PFSK-1 (cell line): ENCODE results near the gene ACR.

Source experiments
- FOXP2 ChIP-seq: optimal IDR thresholded peaks from 2 replicates; pipeline ENCODE3; 2011; ENCODE audit warnings: borderline replicate concordance, control low read depth, inconsistent platforms; ENCODE audit not compliant: insufficient read depth; ENCODE audit errors: extremely low read length, extremely low read depth
- POLR2AphosphoS5 ChIP-seq: IDR thresholded peaks from 2 replicates; pipeline ENCODE4 v1.6.1; 2012; ENCODE audit warnings: low read depth, mild to moderate bottlenecking, control low read depth, low read length, moderate library complexity
- REST ChIP-seq, 2 experiments: IDR thresholded peaks; 2 replicates each; pipeline versions ENCODE4 v1.6.1 to v1.8.0; 2011 to 2012; ENCODE audit warnings: low read depth in 2 of 2, low read length in 2 of 2, control low read depth in 1 of 2, inconsistent platforms in 1 of 2, mild to moderate bottlenecking in 1 of 2, moderate library complexity in 1 of 2; ENCODE audit not compliant: insufficient read depth in 1 of 2
- SIN3A ChIP-seq: IDR thresholded peaks from 2 replicates; pipeline ENCODE4 v1.6.1; 2012; ENCODE audit warnings: mild to moderate bottlenecking, low read length, moderate library complexity, borderline replicate concordance; ENCODE audit not compliant: insufficient read depth
- TAF1 ChIP-seq: IDR thresholded peaks from 2 replicates; pipeline ENCODE4 v1.6.1; 2012; ENCODE audit warnings: low read length, control low read depth, borderline replicate concordance; ENCODE audit not compliant: insufficient read depth

The ACR gene

DNA sequence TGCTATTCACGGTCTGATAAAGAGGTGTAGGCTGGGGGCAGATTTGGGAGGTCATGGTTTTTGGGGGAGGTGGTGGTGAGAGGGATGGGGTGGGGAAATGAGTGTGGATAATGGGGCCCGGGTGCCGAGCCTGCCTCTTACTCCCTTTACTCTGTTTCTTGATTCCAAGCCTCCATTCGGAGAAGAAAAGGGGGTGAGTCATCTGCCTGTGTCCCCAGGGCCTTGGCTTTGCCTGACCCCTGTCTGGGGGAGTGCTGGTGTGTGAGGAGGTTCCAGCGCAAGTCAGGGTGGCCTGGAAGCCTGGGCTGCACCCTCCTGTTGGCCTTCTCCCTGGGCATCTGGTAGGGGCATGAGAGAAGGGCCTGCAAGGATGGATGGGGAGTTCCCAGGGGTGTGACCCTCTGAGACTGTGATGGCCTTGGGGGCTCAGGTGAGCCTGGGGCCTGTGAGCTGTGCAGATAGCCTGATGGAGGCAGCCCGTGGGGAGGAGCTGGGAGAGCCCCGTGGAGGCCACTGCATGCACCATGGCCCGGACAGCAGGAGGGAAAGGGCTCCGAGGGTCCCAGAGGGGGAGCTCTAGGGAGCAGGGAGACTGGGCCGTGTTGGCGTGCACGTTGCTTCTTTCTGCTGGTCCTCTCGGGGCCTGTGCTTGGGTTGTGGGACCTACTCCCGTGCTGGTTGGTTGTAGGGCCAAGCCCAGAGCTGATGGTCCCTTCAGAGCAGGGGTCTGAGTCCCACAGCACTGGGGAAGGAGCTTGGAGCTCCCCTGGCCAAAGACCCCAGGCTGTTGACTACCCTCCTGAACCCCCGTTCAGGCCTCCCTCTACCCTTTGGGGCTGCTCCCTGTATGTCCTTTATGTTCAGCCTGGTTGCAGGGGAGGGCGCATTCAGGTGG, 26.3 kb upstream of the ACR start:
- TF ChIP-seq SIN3A (no peak), TAF1 (no peak), REST (IDR thresholded peaks at IDR 0.05; ENCODE audit: insufficient read depth in 1 of 2, low read depth in 2 of 2, low read length in 2 of 2) (no peak), FOXP2 (no peak)

GRCh38 chr22:50712341-50713007, 25.5 kb upstream of the ACR start:
- TF ChIP-seq SIN3A (no peak), TAF1 (no peak), FOXP2 (no peak), POLR2AphosphoS5 (no peak), REST (IDR thresholded peaks at IDR 0.05; ENCODE audit: insufficient read depth in 1 of 2, low read depth in 2 of 2, low read length in 2 of 2) (no peak)

DNA sequence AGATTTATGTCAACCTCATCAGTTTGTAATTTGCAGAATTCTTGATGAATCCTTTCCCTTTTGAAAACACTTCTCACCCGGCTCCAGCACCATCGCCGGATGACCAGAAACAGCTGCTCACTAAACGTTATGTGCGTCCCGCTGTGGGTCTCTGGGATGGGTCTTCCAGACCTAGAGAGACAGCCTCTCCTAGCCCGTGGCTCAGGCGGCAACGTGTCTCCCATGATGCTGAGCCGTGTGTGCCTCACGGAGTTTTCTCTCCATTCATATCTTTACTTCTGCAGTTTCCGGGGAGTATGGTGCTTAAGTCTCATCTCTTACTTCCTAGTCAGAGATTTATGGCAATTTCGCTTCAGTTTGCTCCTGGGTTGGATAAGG, 25.0 kb upstream of the ACR start:
- TF ChIP-seq FOXP2, result no peak
- no peak for TF ChIP-seq POLR2AphosphoS5
- TF ChIP-seq TAF1, result no peak
- no peak for TF ChIP-seq SIN3A
- no peak for TF ChIP-seq REST (IDR thresholded peaks at IDR 0.05; ENCODE audit: insufficient read depth in 1 of 2, low read depth in 2 of 2, low read length in 2 of 2)

- TF ChIP-seq SIN3A (no peak), POLR2AphosphoS5 (no peak), REST (IDR thresholded peaks at IDR 0.05; ENCODE audit: insufficient read depth in 1 of 2, low read depth in 2 of 2, low read length in 2 of 2) (no peak)
These were observed 24.4 kb upstream of the ACR start for GRCh38 chr22:50713571-50714056.
